Heart left ventricle (tissue), 13 donors: ENCODE data around the gene ACAD11.

Experiments
- POLR2A ChIP-seq, 2 donors: fragments of 450-650 bp; IDR thresholded peaks; one replicate each; pipeline ENCODE4 v1.6.1; 2017; ENCODE audit warnings: antibody characterized with exemption in 2 of 2, mild to moderate bottlenecking in 2 of 2, moderate library complexity in 2 of 2
- TF ChIP-seq, protein P1 (sequence below), 12 donors: fragments of 200-600 bp; sonication (generic) in 4 of 12; IDR thresholded peaks; one replicate each; pipeline versions ENCODE4 v1.5.0 to v1.8.0; 2018 to 2022; ENCODE audit warnings: antibody characterized with exemption in 12 of 12, mild to moderate bottlenecking in 5 of 12
- donor health status: ischemic (EF 13 %, LVEDD 7.1; RV severe dilation, severe dysfunction).
- donor health status: DM: no; HTN: yes; CAD: no.
- donor health status: DM: no; HTN: no; CAD: no.
- donor health status: ischemic (EF 25% LVEDD 6.9; RV normal size, moderate dysfunction).
- donor health status: ischemic (EF 25% LVEDD 5.7; RV mildly dilated, moderate dysfunction).
- donor health status: ischemic (EF 35%, LVEDD 5.7; RV mildly dilated, moderate dysfunction).
- donor health status: nonischemic (EF 11% LVEDD 7.7; RV severe dilation, severe dysfunction).
- donor health status: DM: yes; HTN: yes; CAD: no.
- donor health status: PGD.
- donor health status: ischemic (EF 29% LVEDD 5.4; RV normal size, mild dysfunction).
- donor health status: nonischemic (EF 23%, LVEDD 6.1; RV moderate dilation, normal function).

DNA sequence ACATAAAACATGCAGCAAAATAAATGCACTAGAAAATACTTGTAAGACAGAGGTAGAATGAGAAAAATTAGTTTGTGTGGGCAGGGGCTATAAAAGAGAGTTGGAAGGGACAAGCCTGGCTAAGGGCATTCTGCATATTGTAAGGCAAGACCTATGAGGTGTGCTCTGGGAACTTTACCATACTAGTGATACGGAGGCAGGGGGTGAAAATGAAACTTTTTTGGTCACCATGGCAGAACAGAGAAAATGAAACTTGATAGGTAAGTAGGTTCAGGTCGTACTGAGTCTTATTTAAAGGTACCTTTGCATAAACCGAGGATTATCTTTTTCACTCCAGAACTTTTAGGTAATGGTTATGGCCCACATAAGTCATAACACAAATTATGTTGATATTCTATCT lies 137.3 kb downstream of the ACAD11 start:
- TF ChIP-seq, protein P1, sequence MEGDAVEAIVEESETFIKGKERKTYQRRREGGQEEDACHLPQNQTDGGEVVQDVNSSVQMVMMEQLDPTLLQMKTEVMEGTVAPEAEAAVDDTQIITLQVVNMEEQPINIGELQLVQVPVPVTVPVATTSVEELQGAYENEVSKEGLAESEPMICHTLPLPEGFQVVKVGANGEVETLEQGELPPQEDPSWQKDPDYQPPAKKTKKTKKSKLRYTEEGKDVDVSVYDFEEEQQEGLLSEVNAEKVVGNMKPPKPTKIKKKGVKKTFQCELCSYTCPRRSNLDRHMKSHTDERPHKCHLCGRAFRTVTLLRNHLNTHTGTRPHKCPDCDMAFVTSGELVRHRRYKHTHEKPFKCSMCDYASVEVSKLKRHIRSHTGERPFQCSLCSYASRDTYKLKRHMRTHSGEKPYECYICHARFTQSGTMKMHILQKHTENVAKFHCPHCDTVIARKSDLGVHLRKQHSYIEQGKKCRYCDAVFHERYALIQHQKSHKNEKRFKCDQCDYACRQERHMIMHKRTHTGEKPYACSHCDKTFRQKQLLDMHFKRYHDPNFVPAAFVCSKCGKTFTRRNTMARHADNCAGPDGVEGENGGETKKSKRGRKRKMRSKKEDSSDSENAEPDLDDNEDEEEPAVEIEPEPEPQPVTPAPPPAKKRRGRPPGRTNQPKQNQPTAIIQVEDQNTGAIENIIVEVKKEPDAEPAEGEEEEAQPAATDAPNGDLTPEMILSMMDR (IDR thresholded peaks at IDR 0.05), result no peak
- TF ChIP-seq POLR2A (IDR thresholded peaks at IDR 0.05), result no peak
